Neural progenitor cell (in vitro differentiated cells): ENCODE data around the gene NXN.

ENCODE experiments used
- CTCF ChIP-seq: fragments of 200-600 bp; sonication (generic); IDR thresholded peaks from 2 replicates; pipeline ENCODE4 v1.5.1; 2017; ENCODE audit warnings: antibody characterized with exemption, mild to moderate bottlenecking
- EZH2 ChIP-seq: fragments of 200-600 bp; sonication (generic); IDR thresholded peaks from 2 replicates; pipeline ENCODE4 v1.6.1; 2017; ENCODE audit warnings: antibody characterized with exemption, mild to moderate bottlenecking, moderate library complexity

GRCh38 chr17:823501-823902 lies 156.1 kb downstream of the NXN start:
- TF ChIP-seq CTCF (no peak), EZH2 (no peak)
